Dedifferentiated amniotic fluid mesenchymal stem cell (primary cell): ENCODE measurements around the gene PRDM16.

ENCODE experiments used
- DNase-seq: peaks from one replicate; pipeline ENCODE4 v3.0.0-alpha.2; 2016; ENCODE audit errors: extremely low spot score

Gene PRDM16

DNA sequence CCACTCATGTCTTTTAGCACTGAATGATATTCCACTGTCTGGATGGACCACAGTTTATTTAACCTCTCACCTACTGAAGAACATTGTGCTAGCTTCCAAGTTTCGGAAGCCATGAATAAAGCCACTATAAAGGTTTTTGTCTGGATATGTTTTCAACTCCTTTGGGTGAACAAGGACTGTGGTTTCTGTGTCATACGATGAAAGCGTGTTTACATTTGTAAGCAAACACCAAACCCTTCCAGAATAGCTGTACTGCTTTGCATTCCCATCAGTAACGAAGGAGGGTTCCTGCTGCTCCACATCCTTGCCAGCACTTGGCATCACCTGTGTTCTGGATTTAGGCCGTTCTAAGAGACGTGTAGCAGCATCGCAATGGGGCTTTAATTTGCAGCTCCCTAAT lies 374.8 kb downstream of the PRDM16 start:
- DNase-seq = no peak

GRCh38 chr1:3444298-3444697 lies 375.3 kb downstream of the PRDM16 start:
- DNase-seq = no peak

GRCh38 chr1:3444736-3445135 lies 375.7 kb downstream of the PRDM16 start:
- DNase-seq = no peak

DNA sequence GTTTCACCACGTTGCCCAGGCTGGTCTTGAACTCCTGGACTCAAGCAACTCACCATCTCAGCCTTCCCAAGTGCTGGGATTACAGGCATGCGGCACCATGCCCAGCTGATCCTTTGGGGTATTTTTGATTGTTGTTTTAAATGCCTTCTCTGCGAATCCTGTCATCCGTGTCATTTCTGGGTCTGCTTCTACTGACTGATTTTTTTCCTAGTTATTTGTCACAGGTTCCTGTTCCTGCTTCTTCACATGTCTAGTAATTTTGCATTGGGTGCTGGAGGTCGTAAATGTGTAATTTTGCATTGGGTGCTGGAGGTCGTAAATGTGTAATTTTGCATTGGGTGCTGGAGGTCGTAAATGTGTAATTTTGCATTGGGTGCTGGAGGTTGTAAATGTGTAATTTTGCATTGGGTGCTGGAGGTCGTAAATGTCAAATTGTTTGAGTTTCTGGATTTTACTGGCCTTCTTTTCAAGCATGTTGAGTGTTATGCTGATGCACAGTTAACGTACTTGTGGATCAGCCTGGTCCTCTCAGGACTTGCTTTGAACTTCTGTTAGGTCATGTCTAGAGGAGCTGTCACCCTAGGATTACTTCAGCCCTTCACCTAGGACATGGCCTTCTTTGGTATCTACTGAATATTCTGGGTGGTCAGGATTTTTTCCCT lies 381.3 kb downstream of the PRDM16 start:
- no peak for DNase-seq

DNA sequence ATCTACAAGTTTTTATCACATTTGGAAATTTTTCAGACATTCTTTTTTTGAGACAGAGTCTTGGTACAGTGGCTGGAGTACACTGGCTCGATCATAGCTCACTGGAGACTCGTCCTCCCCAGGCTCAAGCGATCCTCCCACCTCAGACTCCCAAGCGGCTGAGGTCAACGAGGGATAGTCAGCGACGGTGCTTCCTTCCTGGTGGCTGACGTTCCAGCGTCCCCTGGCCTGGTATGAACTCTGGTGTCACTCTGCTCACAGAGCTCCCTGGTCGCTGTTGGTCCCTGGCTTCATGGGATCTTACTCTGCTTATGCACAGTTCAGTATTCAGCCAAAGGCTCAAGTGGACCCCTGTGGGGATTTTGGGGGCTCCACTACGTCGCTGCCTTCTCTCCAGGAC lies 382.0 kb downstream of the PRDM16 start:
- no peak for DNase-seq

- DNase-seq = no peak
These were observed 383.2 kb downstream of the PRDM16 start for GRCh38 chr1:3451994-3452865.

DNA sequence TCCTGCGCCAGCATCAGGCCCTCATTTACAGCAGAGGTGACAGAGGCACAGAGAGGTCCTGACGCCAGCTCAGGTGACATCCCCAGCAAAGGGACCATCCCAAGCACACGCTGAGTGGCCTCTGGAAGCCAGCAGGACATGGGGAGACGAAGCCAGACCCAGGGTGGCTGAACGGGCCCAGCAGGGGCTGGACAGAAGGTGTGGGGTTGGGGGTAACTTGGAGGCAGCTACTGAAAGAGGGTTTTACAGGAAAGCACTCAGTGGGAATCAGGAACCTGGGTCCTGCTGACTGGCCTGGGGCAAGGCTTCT lies 383.8 kb downstream of the PRDM16 start:
- no peak for DNase-seq

GRCh38 chr1:3453203-3453761 lies 384.3 kb downstream of the PRDM16 start:
- no peak for DNase-seq

DNA sequence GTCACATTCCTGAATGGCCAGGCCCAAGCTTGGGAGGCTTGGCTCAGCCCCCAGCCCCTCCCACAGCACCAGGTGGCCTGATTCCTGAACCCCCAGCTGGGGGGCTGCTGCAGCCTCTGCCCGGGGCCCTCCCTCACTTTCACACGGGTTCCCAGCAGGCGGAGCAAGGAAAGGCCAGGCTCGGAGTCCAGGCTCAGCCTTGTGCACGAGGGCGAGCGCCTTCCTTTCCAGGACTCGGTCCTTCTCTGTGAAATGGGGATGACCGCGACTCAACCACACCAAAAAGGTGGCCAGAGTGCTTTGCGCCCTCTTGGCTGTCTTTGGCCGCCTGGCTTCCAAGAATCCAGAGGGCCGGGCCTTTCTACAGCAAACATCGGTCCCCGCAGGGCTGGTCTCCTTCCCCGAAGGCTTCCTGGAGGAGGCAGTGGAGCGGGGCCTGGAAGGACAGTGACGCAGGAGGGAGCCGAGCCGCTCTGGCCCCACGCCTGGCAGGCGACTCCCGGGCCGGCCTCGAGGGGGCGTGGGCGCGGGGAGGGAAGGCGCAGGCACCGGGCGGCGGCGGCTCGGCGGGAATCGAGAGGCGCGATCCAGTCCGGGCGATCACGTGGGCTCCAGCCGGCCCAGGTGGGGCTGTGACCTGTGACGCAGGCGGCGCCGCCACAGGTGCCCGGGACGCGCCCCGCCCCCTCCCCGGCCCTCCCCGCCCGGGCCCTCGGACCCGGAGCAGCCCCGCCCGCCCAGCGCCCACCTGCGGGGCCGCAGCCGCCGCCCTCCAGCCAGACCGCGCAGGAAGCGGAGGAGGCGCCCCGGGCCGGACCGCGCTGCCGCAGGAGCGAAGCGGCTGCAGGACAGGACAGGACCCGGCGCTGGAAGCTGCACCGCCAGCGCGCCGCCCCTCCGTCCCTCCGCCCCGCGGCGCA lies 385.1 kb downstream of the PRDM16 start, which contains the start of gene ARHGEF16:
TSS of gene ARHGEF16 (plus strand) at position 775 of the 920 bp plus-strand sequence. CDS start 8,420 bp downstream, outside the sequence.
- DNase-seq = no peak

- DNase-seq = no peak
These were observed 386.0 kb downstream of the PRDM16 start for GRCh38 chr1:3454811-3455618.

DNA sequence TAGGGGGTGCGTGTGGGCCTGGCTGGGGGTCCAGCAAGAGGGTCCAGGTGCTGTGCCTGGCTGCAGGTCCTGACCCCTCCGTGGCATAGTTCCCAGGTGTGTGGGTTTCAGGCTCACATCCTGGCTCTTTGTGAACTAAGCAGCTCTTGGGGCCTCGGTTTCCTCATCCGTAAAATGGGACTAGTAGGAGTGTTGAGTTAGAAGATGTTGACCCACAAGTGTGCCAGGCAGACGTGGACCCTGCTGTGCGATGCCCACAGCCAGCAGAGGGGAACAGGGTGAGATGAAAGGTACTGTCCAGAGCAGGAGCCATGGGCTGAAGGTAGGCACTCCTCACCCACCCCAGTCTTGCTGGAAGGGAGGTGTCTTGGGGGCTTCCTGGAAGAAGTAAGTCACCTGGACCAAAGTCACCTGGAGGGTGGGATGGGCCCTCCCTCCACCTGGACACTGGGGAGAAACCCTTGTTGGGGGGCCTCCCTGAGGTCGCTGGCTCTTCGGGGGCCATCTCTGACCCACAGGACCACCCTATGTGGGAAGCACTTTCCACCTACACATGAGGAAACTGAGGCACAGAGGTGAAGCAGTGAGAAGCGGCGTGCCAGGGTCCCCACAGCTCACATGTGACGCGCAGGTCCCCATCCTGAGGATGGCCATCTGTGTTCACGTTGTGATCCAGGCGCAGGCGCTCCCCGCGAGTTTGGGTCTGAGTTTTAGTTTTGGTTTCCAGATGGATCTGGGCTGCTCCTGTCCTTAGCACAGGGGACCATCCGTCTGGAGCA lies 386.9 kb downstream of the PRDM16 start:
- DNase-seq = no peak

DNA sequence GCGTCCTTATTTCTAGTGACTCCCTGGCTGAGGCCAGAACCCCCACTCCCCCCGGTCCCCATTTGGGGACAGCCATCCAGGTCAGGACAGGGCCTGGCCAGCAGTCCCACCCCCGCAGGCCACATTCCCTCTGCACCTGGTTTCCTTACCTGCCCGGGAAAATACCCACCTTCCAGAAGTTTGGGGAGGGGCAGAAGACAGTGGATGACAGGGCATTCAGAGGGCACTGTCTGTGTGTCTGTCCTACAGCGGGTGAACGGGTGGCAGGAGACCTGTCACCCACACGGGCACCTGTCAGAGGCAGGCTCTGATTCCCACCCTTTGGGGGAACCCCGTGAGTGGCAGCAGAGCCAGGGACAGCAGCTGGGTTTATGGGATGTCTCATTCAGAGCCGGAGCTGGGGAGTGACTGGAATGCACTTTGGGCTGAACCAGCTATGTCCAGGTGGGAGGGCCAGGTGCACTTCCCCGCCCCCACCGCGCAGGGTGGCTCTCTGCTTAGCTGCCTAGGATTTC lies 387.5 kb downstream of the PRDM16 start:
- DNase-seq = no peak

- no peak for DNase-seq
These were observed 388.2 kb downstream of the PRDM16 start for GRCh38 chr1:3456964-3457909.

- no peak for DNase-seq
These were observed 389.2 kb downstream of the PRDM16 start for GRCh38 chr1:3457910-3458883.

DNA sequence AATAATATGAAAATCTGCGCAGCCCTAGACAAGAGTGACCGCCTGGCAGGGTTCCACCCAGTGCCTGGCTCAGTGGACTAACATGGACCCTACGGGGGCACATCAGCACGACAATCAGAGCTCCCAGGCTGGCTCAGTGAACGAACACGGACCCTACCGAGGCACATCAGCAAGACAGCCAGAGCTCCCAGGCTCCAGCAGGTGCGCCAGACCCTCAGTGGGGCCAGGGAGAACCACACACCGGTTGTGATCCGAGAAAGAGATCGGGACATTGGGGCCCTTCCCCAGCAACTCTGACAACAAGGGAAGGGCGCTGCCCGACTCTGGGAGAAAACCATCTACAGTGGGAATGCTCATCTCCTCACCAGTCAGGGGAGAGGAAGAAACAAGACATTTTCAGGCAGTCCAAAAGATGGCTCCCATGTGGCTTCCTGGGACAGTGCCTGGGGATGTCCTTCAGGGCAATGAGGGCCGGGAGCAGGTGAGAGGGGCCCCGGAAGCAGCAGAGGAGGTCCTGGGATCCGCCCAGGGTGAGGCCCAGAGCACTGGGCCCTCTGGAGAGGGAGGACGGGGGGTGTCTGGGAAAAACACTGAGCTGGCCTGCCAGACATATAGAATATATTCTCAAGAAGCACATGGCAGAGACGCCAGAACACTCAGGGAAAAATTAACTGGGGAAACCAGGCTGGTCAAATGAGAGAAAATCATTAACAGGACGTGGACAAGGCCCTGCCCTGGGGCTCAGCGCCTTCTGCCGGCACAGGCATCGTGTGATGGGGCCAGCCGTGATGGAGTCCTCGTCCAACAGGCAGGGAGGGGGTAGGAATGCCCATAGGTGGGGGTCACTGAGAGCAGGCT lies 390.3 kb downstream of the PRDM16 start:
- DNase-seq = no peak

DNA sequence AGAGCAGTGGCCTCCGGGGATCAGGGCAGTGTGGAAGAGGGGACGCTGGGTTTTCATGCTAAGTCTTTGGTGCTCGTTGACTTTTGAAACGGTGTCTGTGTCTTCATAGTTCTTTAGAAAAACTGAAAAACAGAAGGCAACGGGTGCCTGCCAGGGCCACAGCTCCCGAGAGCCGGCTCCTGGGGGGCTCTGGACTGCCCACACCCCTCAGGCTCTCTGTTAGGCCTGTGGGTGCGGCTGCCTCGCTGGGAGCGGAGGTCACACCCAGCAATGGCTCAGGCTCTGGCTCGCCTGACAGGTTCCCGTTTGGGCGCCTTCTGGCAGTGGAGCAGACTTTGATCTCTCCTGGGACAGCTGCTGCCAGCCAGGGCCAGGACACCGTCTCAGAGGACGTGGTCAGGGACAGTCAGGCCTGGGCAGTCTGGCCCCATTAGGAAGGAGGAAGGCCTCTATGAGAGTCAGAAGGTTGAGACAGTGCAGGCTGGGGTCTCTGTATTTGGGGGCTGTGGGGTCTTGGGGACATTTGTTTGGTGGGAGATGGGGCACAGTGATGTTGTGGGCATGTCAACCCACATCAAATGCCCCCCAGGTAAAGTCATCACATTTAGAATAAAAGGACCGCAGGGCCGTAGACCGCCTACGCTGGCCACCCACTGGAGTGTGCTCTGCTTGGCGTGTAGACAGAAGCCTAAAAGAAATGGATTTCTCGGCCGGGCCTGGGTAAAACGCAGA lies 391.1 kb downstream of the PRDM16 start:
- no peak for DNase-seq
